HG03460 (cell line): ENCODE data around the gene DCAKD.
"Not testable (repeated sequence)": the region's sequence is repeated elsewhere in the genome, so short reads cannot be mapped to it uniquely, and the experiment has no call there.

Source experiments
- ATAC-seq: cut with Tn5 transposase; IDR thresholded peaks from one replicate; pipeline ENCODE4 v1.9.1; 2021; ENCODE audit not compliant: unreplicated experiment

The DCAKD gene

DNA sequence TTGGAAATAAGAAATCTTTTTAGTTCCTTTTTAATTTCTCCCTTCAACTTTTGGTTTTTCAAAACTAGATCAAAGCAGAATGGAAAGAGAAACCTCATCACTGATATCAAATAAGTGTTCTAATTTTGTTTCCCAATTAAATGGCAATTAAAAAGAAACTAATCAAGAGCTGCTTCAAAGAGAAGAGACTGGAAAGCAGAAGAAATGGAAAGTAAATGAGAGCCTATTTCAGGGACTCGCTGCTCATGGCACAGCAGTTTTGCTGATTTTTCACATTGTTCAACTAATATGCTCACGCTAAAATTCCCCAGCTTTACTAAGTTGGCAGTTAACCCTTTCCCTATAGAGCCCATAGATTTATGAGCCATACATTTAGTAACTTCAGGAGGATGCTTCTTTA lies 16.2 kb upstream of the DCAKD start:
- ATAC-seq, result no peak

DNA sequence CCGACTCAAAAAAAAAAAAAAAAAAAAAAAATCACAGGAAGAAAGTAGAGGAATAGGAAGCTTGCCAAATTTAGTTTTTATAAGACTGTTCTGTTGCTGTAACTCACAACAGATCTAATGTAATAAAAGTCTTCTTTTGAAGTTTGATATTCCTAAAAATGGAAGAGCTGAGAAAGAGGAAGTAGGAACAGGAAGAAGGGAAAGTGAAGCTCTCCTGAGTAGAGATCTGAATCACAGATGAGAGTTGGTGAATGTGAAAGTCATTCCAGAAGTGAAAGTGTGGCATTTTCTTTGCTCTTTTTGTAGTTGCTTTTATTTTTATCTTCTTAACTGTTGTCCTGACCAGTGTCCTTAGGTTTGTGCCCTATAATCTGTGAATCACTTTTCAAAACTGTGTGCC lies 11.8 kb upstream of the DCAKD start:
- ATAC-seq, result no peak

DNA sequence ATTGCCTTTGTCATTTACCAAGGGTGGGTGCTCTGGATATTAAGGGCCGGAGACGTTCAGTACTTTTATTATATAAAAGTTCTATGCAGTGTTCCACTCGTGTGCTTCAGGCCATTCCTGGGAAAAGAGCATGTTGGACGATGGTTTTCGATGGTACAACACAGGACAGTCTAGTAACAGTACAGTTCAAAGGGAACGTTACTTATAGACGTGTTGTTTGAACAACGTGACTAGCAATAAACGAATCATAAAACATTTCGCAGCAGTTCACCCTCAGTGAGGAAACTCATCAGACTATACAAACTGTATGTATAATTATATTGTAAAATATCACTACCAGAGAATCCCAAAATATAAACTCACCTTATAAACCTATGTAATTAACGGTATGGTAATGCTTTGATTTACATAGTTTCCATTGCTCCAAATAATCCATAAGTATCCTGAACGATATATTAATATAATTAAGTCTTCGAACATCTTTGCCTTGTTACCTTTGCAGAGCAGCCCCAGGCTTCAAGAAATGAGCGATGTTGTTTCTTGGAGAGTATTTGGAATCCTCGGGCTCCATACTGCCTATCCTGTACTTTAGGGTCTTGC lies 10.3 kb upstream of the DCAKD start:
- ATAC-seq, result no peak

DNA sequence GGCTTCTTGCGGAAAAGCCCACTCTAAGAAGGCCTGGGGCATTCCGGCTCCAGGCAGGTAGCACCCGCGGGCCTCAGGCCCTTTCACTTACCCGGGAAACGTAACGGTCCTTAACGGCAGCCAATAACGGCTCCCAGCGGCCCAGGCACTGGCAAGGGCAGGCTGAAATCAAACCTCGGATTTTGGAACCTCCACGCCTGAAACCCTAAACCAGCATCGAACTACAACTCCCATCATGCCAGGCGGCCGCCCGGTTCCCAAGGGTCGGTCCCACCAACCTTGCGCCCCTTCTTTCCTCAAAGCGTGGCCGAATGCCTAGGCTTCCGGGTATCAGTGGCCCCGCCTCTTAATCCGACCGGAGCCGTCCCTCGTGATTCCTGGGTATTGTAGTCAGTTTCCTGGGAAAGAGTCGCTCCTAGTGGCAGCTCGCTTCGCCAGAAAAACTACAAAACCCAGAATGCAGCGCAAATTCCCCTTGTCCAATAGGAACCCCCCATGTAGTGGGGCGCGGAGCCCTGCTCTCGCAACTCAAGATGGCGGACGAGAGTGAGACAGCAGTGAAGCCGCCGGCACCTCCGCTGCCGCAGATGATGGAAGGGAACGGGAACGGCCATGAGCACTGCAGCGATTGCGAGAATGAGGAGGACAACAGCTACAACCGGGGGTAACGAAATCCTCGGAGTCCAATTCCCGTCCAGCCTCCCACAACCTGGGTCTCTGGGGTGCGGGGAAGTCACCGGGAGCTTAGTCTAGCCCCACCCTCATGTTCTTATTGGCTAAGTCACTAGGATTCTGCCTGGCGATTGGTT lies 9.6 kb upstream of the DCAKD start, which contains the start of gene NMT1:
TSS of gene NMT1 (plus strand) at position 521 of the 809 bp plus-strand sequence. CDS start at position 534, 13 bp downstream.
- peak; percentile 78 for ATAC-seq

DNA sequence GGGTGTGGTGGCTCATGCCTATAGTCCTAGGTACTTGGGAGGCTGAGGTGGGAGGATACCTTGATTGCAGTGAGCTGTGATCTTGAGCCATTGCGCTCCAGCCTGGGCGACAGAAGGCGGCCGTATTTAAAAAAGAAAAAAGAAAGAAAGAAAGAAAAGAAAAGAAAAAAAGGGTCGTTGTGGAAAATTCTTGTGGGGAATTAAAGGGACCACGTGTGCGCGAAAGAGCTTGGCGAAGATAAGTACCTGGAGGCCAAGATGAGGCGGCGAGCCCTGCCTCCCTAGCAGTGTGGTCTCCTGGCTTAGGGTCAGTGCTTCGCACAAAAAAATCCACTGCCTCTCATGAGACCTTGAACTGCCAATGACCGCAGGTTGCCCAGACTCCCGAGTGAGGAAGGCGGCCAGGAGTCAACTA lies 9.0 kb upstream of the DCAKD start:
- ATAC-seq, result no peak

DNA sequence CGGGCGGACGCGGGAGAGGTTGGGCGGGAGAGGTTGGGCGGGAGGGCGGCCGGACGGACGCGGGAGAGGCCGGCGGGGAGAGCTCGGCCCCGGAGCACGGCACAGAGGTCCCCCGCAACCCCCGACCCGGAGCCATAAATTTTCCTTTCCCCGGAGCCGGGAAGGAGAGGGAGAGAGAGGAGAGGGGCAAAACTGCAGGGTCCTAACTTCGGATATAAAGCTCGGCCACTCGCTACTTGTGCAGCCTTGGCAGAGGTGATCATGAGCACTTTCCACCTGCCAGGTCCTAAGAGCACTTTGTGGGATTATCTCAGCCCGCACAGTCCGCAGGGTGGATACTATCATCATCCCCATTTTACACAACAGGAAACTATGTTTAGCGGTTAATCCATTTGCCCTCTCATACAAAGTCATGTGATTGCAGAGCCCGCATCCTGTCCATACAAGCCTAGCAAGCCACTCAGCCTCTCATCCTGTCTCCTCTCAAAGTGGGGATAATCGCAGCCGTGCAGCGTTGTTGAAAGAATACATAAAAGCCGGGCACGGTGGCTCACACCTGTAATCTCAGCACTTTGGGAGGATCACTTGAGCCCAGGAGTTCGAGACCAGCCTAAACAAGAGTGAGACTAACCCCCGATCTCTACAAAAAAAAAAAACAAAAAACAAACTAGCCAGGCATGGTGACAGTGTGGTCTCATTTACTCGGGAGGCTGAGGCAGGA lies 780 bp upstream of the DCAKD start:
- no peak for ATAC-seq

DNA sequence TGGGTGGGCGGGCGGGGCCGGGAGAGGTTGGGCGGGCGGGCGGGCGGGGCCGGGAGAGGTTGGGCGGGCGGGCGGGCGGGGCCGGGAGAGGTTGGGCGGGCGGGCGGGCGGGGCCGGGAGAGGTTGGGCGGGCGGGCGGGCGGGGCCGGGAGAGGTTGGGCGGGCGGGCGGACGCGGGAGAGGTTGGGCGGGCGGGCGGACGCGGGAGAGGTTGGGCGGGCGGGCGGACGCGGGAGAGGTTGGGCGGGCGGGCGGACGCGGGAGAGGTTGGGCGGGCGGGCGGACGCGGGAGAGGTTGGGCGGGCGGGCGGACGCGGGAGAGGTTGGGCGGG lies 254 bp upstream of the DCAKD start:
- ATAC-seq, result not testable (repeated sequence)

DNA sequence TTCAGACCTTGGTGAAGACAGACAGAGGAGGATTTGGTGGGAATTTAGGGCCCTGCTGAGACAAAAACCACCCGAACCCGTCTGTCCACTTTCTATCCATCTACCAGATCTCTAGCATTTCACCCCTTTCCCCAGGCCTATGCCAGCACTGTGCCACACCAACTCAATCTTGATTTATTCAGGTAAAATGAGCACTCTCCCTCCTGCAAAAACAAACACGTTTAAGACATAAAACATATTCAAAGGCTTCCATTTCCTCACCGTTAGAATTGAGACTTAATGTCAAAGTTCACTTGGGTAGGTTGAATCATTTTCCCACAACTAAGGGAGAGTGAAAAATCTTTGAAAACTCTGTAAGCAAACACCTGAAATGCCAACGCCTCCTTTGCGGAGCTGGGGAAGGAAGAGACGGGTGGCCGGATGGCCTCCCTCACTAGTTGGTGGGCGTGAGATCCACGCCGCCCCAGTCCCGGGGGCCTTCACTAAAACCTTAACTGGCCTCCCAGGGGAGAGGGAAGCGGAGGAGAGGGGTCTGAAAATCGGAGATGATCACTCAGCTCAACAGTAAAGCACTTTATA lies 862 bp downstream of the DCAKD start:
- no peak for ATAC-seq

DNA sequence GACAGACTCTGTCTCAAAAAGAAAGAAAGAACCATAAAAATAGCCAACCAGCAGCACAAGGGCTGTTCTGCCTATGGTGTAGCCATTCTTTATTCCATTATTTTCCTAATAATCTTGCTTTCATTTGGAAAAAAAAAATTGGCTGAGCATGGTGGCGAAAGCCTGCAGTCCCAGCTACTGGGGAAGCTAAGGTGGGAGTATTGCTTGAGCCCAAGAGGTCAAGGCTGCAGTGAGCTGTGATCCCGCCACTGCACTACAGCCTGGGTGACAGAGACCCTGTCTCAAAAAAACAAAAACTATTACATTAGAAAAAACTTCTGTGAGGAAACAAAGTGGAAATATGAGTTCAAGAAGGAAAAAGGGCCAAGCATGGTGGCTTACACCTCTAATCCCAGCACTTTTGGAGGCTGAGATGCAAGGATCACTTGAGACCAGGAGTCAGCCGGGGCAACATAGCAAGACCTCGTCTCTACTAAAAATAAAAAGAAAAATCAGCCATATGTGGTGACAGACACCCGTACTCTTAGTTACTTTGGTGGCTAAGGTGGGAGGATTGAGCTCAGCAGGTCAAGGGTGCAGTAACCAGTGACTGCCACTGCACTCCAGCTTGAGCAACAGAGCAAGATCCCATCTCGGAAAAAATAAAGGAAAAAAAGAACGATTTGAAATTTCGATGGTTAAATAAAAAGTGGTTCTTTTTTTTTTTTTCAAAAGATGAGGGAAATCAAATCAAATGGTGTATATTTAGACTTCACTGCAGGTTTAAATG lies 2.5 kb downstream of the DCAKD start:
- no peak for ATAC-seq

DNA sequence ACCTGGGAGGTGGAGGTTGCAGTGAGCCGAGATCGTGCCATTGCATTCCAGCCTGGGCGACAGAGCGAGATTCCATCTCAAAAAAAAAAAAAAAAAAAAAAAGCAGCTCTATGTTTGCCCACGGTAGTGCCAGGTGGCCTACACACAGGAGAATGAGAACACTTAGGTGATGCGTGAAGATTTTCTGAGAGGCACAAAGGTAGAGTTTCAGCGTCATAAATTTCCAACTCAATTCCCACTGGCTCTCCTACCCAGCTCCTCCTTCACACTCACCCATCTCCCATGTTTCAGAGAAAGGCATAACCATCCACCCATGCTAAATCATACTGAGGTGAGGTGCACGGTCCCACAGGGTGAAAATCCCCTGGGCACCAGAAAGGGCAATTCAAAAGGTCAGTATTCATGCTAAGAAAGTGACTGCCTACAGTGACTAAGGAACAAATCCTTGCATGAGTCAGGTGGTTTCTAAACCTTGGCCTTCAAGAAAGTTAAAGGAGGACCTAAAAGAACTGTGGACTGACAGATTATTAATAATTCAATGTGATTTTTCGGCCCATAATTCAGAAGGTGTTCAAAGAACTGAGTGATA lies 4.8 kb downstream of the DCAKD start:
- no peak for ATAC-seq

DNA sequence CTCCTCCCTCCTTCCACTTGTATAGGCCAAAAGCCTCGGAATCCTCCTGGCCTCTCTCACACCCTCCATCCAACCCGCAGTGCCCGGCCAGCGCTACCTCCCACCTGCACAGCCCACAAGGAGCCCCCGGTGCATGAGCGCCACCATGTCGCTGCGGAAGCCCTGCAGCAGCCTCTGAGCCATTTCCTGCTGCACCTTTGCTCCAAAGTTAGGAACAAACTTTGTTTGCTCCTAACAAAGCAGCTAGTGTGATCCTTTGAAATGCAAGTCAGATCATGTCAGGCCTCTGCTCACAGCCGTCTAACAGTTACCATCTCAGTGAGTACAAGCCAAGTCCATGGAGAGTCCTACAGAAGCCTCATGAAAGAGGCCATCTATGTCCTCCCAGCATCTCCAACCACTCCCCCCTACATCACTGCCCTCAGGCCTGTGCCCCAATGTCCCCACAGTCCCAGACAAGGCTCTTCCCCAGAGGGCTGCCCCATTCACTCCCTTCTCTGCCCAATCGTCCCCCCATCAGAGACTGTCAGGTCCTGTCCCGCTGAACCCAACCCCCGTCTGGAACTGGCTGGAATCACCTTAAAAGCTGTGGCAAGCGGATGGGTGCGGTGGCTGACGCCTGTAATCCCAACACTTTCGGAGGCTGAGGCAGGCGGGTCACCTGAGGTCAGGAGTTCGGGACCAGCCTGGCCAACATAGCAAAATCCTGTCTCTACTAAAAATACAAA lies 7.5 kb downstream of the DCAKD start:
- ATAC-seq, result no peak

DNA sequence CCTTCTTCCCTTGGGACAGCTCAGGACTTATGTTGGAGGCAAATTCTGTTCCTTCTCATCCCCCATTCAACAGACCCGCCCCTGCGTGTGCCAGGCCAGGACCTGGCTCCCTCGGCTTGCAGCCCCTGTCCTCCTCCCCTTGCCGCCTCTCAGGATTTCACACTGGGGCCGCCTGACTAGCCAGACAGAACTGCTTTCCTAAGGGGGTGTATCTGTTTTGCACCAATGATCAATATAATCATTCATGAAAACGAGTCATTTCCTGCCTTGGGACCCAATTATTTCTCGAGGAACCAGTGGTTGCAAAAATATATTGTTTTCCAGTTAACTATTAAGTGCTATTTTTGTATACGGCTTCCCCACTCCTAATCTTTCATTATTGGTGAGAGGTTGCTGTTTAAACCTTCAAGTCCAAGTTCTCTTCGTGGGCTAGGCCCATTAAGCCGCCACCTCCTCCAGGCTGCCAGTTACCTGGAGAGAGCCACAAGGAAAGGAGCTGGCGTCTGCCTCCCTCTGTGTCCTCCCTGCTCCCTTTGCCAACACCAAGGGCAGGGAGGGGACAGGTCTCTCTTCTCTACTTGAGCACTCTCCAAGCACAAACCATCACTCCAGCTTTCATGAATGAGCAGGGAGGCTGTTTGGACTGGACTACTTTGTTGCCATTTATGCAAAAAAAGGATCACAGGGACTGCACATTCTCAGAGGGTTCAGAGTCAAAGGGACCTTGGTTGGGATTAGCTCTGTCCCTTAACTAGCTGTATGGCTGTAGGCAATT lies 8.9 kb downstream of the DCAKD start:
- ATAC-seq, result no peak

DNA sequence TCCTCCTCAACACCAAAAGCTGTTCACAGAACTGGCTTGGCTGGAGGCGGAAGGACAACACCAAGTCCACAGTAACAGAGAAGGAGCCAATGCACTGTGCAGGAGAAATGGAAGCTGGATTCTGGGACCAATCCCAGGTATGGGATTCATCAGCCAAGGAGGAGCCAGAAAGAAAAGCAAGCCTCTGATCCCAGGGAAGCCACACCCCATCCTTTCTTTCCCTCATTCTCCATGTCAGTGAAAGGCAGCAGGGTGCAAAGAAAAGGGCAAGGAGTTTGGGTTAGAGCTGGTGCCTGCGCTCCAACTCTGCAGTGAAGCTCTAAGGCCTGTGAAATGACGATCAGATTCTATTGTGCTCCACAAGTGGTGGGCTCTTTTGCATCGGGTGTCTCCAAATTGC lies 11.0 kb downstream of the DCAKD start:
- no peak for ATAC-seq

DNA sequence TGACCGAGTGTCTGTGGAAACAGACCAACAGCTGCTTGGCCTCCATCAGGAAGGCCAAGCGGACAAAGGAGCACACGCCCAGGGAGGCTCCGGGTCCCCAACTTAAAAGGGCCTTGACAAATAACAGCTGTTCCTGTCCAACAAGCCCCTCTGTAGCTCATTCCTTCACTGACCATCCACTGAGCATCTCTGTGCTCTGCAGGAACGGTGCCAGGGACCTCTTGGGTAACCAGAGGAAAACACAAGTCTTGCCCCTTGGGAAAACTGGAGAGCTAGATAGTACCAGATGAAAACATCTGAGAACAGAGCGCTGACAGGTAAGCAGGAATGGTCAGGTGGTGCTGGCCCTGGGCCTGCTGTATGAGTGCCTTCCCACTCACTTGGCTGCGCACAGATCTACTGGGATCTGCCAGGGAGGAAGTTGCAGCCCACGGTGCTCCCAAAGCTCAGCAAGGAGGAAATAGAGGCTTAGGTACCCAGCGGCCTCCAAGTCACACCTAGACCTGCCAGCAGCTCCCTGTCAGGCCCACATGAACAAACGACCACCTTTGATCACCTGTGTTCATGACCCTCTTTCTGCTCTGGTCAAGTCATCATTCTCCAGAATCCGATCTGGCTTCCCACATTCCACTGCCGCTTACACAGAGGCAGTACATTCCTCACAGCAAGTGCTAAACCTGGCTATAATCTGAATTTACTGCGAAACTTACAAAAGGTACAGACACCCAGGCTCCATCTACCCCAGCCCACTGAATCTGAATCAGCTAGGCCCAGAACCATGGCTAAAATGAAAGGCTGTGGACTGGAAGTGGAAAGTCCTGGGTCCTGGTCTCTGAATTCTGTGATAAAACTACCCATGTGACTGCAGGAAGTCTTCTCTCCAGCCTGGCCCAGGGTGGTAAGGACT lies 12.5 kb downstream of the DCAKD start:
- no peak for ATAC-seq

DNA sequence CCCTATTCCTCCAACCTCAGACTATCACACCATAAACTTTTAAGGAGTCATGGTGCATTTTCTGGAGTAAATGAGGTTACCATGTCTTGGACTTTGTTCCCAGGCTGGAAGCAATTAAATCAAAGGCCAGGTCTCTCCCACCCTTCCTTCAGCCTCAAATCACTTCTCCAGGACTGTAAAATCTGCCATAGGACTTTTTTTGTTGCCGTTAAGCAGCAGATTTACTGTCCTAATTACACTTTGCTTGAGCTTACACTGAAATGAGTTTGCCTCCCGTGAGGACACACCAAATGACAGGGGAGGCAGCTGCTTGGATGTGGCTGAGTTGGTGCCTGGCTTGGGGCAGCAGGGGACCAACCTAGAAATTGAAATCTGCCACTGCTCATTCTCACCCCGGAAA lies 14.7 kb downstream of the DCAKD start:
- ATAC-seq, result no peak

DNA sequence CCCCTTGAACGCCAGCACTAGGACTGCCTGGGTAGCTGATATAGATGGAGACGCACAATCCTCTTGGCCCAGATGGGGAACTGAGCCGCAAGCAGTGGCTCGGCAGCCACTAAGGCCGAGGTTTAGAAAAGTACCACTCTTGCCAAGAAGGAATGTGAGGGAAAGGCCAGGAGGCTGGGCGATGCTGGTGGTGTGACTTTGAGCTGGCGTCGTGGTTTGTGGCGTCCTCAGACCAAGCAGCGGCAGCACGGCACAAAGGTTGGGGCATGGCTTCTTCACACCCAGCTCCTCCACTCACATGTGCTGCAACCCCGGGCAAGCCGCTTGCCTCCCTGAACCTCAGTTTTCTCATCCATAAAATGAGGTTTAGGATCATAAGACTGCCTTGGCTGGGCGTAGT lies 15.6 kb downstream of the DCAKD start:
- ATAC-seq, result no peak

DNA sequence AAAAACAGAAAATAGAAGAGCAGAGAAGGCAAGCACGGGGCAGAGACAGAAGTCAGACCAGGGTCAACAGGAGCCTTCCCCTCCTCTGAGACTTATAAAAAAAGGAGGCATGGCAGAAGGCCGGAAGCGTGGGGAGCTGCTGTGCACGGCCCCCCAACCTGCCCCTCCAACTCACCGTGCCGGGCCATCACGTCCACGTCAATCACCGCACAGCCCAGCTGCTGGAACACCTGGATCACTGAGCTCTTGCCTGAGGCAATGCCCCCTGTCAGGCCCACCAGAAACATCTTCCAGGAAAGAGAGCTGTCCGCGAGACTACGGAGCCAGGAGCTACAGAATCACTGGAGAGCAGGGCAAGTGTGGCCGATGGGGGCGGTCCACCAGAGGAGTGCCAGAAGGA lies 16.8 kb downstream of the DCAKD start:
- ATAC-seq, result no peak

DNA sequence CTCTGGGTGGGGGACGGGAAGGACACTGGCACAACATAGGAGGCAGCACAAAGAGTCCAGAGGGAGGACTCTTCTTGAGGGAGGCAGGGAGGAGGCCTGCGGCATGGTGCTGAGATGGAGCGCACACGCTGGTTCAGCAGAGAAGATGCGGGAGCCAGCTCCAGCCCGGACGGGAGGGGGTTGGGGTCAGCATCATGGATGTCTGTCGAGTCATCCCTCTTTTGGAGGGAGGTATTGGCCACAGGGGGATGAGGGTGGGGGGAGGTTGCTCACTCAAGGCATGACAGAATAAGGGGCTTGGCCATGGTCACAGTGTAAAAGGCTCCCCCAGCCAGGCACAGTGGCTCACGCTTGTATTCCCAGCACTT lies 19.3 kb downstream of the DCAKD start:
- no peak for ATAC-seq
